HS-27A (cell line): Measurements from ENCODE around the gene MYOM1.
"Not testable (repeated sequence)": the region's sequence is repeated elsewhere in the genome, so short reads cannot be mapped to it uniquely, and the experiment has no call there.

Experiments used
- DNase-seq: peaks from one replicate; pipeline ENCODE4 v3.0.0-alpha.2; 2012; ENCODE audit warnings: low read depth, missing footprints

The MYOM1 gene

DNA sequence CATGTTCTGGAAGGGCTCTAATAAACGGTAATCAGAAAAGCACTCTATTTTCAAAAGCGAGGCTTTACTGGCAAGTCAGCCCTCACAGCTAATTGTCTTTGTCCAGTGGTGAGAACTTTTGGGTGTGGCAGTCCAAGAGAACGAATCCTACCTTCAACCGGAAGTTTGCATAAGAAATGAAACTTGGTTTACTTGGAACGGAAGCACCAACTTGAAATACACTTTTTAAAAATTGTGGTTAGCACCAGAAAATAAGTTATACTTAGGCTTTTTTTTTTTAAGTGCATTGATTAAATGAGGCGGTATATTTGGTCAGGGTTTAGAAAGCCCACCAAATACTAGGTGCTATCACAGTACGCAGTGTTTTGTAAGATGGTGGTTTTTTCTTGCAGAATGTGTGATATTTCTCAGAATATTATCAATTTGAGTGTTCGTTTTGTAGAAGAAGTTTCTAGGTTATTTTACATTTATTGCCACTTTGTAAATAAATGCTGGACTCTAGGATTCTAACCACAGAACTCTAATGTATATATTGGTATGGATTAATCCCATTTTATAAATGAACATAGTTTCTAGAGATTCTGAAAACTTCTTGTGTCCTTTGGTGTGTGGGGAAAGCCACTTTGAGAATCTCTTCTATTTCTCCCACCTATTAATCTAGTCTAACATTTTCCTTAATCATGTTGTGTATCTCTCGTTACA lies 29.0 kb upstream of the MYOM1 start:
- no peak for DNase-seq

DNA sequence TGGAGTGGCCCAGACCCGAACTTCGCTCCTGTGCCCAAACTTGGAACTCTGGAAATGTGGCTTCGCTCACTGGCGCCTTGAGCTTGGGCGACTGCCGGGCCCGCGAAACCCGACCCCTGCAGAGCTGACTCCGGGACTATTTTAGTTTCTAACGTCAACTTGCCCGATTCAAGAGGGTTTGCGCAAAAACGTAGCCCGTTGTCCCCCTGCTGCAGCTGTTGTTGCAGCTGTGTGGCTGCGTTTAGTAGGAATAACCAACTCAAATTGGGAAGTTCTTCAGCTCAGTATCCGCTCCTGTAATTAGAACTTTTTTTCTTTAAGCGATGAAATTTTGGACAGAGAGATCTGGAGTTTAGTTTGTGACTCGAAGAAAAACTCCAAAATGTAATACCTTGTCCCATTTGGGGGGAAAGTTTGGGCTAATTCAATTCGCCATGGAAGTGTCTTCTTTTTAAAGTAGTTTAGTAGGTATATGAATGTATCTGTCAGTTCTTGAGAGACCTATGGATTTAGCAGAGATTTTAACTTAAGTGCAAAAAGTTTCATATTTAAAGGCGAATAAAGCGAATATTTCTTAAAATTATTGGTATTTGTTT lies 28.4 kb upstream of the MYOM1 start:
- DNase-seq = no peak

DNA sequence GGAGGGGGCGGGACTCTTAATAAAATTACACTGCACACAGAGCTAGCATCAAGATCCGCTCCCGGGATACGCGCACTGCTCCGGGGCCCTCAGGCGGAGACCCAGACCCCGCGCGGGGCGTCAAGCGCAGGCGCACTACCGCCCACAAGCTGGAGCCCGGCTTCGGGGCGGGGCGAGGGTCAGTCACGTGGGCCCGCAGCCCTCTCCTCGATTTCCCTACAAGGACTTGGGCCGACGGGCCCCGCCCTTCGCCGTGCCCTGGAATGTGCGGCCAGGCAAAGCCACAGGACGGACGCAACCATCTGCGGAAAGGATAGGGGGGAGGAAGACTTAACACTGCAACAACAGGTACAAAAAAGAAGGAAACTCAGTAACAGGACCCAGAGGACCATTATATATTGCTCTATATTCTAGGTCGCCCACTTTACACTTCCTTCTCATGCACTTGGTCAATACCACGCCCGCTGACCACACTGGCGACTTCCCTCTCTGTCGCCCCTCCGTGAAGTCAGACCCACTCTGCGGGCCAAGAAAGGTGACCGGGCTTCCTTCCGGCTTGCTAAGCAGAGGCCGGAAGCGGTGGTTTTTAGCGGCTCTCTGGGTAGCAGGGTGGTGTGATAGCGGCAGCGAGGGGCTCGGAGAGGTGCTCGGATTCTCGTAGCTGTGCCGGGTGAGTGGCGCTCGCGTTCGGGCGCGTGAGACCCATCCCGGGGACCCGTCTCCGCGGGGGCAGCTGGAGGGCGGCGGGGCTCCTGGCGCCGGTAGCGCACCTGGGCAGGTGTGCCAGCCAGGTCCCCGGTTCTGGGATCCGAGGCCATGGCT lies 27.7 kb upstream of the MYOM1 start, which contains the start of gene MYL12A:
Gene MYL12A (plus strand): TSS at position 562 of the 822 bp plus-strand sequence. CDS start 5,447 bp downstream, outside the sequence.
- DNase-seq = peak; percentile 97

DNA sequence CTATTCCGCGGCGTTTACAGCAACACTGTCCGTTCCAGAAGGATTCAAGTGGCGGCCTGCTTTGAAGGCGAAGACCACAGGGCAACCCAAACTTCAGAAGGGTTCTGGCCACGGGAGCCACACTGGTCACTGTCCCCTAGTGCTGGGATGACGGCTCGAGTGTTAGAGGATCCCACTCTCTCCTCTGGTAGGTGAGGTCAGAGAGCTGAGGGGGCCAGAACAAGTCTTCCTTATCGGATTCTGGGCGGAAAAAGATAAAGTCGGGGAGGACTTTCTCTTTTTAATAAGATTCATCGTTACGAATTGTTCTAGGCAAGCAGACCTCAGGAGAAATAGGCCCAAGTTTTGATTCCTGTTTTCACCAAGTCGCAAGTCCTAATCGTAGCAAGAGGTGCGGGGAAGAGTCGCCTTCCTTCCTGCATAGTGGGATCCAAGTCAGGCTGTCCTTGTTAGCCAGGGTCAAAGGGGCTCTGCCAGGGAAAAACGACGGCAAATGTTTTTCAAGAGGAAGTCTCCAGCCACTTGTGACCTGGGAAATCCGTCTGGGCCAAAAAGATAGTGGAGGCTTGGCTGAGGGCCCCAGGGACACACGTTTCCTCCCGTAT lies 27.0 kb upstream of the MYOM1 start:
- no peak for DNase-seq

DNA sequence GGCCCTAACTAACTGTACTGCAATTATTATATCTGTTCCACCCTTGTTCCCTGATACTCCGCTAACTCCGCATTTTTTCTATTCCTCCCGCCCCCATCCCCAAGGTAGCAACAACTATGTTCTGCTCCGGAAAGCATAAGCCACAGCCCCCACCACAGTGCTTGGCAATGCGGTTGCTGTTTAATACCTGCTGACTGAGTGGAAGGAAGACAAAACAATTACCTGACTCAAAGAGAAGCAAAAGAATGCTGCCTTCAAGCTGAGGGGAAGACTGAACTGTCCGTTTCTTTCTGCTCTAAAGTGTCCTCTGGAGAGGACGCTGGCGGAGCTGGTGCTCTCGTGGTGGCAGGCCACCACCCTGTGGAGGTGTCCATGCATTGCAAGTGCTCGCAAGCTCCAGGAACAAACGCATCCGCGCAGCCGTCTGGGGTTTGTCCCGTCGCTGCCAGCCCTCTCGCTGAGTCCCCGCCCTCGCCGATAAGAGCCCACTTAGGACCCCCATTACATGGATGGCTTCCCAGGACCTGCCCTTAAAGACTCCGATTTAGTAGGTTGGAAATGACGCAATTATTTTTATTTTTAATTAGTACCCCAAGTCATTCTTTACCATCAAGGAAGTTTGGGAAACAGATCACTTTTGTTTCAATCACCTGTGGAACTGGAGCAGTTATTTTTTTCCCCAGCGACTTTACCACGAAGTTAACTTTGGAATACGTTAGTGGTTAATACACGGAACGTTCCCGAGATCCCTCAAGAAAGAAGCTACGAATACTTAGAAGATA lies 26.3 kb upstream of the MYOM1 start:
- DNase-seq = peak; percentile 71

DNA sequence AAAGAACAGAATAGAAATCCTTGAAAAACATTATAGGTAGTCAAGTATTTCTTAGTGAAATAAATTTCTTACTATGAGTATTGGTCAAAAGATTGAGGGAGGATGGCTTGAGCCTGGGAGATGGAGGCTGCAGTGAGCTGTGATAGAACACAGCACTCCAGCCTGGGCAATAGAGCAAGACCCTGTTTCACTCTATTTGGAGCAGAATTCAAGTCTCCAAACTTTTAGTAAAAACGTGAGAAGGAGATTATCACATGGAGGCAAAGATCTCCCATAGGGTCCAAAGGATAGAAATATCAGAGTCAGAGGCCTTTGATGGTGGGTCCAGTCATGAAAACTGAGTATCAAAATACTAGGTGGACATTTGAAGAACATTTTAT lies 25.4 kb upstream of the MYOM1 start:
- DNase-seq = no peak

DNA sequence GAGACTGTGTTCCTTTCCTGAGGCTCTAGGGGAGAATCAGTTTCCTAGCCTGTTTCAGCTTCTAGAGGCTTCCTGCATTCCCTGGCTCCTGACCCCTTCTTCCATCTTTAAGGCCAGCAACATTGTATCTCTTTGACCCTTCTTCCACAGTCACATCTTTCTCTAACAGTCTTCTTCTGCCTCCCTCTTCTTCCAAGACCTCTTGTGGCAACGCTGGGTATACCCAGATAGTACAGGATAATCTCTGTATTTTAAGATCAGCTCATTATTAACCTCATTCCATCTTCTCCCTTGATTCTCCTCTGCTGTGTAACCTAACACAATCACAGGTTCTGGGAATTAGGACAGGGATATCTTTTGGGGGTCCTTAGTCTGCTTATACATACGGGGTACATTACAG lies 19.0 kb upstream of the MYOM1 start:
- no peak for DNase-seq

DNA sequence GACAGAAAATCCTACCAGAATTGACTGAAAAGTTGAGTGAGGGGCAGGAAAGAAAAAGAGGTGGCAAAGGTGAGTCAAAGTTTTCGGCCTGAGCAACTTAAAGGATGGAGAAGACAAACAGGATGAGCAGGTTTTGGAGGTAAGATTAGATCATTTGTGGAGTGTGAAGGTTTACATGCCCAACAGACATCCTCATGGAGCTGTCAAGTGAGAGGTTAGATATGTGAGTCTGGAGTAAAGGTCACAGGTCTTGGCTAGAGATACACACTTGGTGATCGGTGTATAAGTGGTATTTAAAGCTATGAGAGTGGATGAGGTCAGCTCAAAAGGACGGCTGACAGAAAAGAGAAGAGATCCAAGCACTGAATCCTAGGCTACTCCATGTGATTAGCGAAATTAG lies 16.7 kb upstream of the MYOM1 start:
- DNase-seq = no peak

DNA sequence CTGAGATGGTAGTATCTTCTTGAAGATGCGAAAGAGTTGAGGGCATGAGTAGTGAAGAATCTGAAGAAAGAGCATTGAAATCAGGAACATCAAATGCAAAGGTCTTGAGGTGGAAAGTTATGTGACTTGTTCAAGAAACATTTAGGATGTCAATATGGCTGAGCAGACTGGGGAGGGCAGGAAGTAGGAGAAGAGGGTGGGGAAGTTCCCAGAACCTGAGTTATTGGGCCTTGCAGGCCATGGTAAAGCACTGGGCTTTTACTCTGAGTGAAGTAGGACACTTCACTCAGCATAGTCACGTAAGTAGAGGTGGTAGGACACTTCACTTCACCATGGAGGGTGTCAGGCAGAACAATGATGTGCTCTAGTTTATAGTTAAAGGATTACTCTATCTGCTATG lies 16.1 kb upstream of the MYOM1 start:
- no peak for DNase-seq

DNA sequence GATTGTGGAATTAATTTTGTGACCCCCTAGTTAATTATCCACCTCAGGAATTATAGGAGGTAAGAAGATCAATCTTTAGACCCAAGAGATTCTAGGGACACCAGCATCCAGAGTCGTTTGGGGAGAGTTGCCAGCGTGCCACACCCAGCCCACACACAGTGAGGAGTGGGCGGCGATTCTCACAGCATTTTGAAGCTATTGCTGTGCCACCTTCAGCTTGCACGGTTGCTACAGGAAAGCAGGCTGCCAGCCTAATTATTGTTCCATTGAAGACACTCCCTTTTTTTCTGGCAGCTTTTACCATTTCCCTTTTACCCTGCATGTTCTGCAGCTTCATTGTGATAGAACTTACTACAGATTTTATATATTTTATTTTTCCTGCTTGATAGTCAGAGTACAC lies 14.7 kb upstream of the MYOM1 start:
- DNase-seq = no peak

DNA sequence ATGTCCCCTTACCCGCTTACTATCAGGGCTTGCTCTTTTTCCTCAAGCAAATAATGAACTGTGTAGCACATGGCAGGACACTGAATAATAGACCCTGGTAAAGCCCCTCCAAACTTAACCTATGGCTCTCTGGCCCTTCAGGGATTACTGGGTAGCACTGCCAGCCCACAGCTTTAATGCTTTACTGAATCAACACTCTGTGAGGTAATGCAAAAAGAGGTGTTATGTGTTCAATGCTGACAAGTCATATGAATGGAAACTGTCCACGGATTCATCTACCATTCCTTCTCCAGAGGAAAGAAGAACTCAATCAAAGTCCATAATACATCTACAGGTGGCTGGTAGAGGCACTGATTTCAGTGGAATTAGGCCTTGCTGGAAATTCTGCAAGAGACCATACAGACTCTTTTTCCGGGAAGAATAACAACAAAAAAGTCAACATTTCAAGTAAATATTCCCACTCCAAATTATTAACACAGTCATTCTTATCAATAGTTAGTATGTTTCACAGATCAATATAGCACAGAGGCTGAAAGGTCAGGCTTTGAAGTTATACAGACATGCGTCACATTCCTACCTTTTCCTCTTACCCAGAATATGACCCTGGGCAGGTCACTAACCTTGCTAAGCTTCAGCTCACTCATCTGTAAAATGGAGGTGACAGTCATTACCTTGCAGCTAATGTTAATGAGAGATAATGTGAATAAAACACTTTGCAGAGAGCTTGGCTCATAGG lies 13.8 kb upstream of the MYOM1 start:
- DNase-seq = no peak

DNA sequence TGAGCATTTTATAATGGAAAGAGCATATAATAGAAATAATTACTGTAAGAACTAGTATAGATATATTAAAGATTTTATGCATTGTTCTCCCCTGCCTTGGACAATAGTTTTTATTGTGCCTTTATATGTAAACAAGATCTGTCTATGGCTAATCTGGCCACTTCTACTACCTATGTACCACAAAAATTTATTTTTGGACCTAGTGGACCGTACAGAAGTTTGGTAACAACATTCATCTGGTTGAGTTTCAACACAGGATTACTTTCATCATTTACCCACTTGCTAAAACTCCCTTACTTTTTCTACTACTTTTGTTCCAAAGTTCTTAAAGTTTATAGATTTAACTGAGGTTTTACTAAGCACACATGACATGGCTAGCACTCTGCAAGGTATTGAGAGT lies 13.2 kb upstream of the MYOM1 start:
- no peak for DNase-seq

DNA sequence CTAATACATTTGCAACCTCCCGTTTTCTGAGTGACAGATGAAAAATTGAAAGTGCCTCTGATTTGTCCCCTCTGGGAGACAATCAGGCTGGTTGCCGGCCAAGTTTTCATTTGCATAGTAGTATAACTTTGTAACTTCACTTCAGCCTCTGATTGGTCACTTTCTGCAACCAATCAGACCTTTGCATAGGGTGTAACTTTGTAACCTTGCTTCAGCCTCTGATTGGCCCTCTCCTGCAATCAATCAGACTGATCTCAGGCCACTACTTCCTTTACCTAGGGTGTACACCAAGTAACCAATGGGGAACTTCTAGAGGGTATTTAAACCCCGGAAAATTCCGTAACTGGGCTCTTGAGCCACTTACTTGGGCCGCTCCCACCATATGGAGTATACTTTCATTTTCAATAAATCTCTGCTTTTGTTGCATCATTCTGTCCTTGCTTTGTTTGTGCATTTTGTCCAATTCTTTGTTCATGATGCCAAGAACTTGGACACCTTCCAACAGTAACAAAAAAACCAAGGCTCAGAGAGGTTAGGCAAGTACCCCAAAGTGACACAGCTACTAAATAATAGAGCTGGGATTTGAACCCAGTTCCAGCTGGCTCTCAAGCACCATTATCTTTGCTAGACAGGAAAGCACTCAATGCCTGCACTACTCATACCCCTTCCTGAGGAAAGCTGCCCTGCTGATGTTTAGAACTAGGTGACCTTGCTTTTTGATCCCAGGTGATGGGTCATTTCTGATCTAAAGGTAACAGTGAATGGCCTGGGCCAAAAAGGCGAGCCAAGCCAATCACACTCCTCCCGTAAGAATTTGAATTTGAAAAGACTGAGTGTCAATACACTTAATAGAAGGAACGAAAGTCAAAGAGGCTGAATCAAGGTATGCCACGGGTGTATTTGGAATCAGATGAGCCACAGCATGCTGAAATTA lies 10.9 kb upstream of the MYOM1 start:
- DNase-seq = no peak

DNA sequence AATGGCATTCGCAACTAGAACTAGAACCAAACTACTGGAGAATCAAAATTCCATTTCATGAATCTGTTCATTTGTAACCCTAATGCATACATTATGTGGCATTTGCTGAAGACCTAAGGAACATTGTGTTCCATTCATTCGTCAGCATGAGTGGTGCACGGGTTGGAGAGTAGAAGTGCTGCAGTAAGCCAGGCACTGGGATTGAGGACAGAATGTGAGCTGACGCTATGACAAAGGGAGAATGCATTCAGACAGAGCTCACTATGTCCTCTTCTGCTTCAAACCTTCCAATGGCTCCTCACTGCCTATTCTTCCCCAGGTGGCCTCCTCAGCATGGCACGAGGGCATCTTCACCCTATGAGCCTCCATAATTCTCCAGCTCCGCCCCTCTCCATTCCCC lies 6.3 kb upstream of the MYOM1 start:
- no peak for DNase-seq

DNA sequence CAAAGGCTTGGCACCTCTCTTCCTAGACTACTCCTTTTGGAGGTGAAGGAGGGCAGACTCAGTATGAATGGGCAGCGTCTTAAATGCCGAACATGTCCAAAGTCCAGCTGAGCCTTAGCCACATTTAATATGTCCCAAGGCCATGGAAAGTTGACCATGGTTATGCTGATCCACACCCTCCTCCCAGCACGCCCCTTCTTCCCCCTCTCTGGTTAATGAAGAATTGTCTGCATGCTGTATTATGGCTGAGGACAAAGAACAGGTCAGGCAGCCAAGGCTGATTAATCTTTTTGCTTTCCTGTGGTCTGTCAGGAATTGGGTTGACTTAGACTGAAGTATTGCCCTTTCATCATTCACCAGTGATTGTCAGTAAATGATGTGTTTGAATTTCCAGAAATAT lies 5.8 kb upstream of the MYOM1 start:
- no peak for DNase-seq

DNA sequence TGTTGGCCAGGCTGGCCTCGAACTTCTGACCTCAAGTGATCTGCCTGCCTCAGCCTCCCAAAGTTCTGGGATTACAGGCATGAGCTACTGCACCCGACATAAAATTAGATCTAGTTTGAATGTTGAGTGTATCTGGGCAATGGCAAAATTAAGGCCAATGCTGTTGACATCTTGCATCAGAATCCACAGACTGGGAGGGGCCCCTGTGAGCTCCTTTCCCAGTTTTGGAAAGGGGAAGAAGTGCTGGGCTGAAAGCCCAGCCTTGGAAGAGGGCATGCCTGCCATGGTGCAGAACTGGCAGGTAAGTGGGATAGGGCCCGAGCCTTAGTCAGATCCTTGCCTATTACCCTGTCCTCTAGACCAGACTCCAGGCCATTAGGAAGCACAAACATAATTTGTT lies 4.5 kb upstream of the MYOM1 start:
- no peak for DNase-seq

DNA sequence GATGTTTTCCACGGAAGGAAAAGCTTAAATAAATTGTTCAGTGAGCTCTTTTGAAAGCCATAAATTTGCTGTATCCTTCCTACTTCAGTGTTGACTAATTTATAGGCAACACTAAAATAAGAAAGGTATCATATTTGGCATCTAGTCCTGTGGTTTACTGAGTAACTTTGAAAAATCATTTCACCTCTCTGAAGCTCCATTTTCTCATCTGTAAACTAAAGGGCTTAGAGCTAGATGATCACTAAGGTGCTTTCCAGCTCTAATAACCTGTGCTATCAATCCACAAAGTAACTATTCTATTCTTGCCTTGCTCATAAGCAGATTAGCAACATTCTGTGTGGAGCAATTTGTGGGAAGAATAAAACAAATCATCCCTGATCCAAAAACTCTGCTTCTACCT lies 3.6 kb upstream of the MYOM1 start:
- DNase-seq = no peak

DNA sequence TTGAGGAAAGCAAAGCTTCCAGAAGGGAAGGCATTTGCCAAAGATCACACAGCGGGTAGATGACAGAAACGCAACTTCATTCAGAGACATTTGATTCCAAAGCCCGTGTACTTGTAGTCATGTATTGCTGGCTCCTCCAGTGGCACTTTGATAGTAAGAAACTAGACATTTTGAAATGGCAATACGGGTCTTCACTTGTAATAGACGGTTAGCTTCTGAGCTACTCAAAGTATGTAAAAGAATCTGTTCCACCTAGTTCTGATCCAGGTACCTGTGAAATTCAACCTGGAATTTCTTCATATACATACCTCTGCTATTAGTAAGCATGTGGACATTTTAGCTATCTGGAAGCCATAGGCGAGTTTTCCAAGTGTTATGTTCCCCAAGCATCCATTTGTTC lies 1.7 kb upstream of the MYOM1 start:
- no peak for DNase-seq

DNA sequence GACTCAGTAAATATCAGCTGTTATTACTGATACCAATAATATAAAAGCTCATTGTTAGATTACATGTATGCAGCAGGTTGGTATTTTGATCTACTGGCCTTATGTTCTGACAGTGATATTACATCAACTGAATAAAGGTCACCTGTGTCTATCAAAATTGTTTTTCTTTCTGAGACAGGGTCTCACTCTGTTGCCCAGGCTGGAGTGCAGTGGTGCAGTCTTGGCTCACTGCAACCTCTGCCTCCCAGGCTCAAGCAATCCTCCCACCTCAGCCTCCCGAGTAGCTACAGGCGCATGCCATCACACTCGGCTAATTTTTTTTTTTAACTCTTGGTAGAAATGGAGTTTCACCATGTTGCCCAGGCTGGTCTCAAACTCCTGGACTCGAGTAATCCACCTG lies 1.1 kb upstream of the MYOM1 start:
- not testable (repeated sequence) for DNase-seq

DNA sequence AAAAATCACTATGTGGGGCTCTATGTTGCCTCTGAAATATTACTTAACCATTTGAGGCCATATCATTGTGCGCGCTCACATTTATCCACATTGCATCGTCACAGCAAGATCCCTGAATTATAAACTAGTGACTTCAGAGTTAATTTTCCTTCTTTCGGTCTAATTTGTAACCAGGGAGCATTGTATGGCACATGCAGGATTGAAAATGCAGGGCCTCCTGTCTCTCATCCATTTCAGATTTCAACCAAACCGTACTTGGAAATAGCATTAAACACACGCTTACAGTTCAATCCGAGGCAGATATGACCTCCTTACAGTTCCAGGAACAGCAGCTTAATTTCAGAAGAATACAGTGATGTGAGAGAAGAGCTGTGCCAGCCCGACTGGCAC lies 532 bp downstream of the MYOM1 start:
- DNase-seq = no peak
